Mammary epithelial cell (primary cell): ENCODE data around the gene CIPC.

Source experiments
- EZH2 ChIP-seq: IDR thresholded peaks from 2 replicates; pipeline ENCODE4 v1.6.1; 2012; ENCODE audit warnings: low read length, inconsistent platforms, borderline replicate concordance
- TF ChIP-seq, protein P1 (sequence below), 2 donors: IDR thresholded peaks in 1 of 2; conservative IDR thresholded peaks in 1 of 2; 2 replicates each; pipeline ENCODE4 v1.5.1; 2011 to 2012; ENCODE audit warnings: inconsistent platforms in 2 of 2, low read length in 2 of 2, mild to moderate bottlenecking in 2 of 2, control low read depth in 1 of 2, low read depth in 1 of 2; ENCODE audit not compliant: insufficient read depth in 1 of 2; ENCODE audit errors: extremely low read depth in 1 of 2

GRCh38 chr14:77099425-77100167 lies 1.5 kb downstream of the CIPC start:
- TF ChIP-seq, protein P1, sequence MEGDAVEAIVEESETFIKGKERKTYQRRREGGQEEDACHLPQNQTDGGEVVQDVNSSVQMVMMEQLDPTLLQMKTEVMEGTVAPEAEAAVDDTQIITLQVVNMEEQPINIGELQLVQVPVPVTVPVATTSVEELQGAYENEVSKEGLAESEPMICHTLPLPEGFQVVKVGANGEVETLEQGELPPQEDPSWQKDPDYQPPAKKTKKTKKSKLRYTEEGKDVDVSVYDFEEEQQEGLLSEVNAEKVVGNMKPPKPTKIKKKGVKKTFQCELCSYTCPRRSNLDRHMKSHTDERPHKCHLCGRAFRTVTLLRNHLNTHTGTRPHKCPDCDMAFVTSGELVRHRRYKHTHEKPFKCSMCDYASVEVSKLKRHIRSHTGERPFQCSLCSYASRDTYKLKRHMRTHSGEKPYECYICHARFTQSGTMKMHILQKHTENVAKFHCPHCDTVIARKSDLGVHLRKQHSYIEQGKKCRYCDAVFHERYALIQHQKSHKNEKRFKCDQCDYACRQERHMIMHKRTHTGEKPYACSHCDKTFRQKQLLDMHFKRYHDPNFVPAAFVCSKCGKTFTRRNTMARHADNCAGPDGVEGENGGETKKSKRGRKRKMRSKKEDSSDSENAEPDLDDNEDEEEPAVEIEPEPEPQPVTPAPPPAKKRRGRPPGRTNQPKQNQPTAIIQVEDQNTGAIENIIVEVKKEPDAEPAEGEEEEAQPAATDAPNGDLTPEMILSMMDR (conservative IDR thresholded peaks at IDR 0.05 in 1 of 2, IDR thresholded peaks at IDR 0.05 in 1 of 2; ENCODE audit: extremely low read depth in 1 of 2, insufficient read depth in 1 of 2, low read depth in 1 of 2, low read length in 2 of 2) = no peak
- TF ChIP-seq EZH2 = no peak
